ENCODE measurements around the gene SLC6A12.

DNA sequence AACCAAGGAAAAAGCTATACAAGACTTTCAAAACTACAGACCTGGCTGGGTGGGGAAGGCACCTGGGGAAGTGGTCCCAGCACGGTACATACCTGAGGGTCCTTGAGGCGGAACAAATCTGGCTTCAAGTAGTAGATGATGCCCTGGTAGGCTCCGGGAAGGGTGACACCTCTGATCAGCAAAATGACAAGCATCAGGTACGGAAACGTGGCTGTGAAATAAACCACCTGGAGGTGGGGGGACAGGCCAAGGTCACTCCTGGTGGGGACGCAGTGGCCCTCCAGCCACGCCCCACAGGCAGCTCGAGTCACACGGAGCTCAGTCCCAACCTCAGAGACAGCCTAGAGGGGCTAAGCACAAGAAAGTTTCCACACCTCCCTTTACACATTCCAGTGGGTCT, 15.3 kb downstream of the SLC6A12 start:
- TF ChIP-seq POLR2A (IDR thresholded peaks at IDR 0.05) (no peak), POLR2AphosphoS5 (IDR thresholded peaks at IDR 0.05) (no peak), EP300 (IDR thresholded peaks at IDR 0.05) (no peak)
- TF ChIP-seq, protein P1, sequence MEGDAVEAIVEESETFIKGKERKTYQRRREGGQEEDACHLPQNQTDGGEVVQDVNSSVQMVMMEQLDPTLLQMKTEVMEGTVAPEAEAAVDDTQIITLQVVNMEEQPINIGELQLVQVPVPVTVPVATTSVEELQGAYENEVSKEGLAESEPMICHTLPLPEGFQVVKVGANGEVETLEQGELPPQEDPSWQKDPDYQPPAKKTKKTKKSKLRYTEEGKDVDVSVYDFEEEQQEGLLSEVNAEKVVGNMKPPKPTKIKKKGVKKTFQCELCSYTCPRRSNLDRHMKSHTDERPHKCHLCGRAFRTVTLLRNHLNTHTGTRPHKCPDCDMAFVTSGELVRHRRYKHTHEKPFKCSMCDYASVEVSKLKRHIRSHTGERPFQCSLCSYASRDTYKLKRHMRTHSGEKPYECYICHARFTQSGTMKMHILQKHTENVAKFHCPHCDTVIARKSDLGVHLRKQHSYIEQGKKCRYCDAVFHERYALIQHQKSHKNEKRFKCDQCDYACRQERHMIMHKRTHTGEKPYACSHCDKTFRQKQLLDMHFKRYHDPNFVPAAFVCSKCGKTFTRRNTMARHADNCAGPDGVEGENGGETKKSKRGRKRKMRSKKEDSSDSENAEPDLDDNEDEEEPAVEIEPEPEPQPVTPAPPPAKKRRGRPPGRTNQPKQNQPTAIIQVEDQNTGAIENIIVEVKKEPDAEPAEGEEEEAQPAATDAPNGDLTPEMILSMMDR (IDR thresholded peaks at IDR 0.05): no peak
